H1 (cell line): Measurements from ENCODE around the gene CCDC81. TPM values are rescaled to one million over a fixed set of nuclear protein-coding genes. Genes with fewer than 3 reads are reported as not detected.

Experiments used
- CTCF ChIA-PET: fragments of 300-600 bp; sonication (Branson Sonifier 250); formaldehyde crosslinking; loops from one replicate; lab custom pipeline; 2021; ENCODE audit not compliant: partially characterized antibody; lab: Charles Lee
- POLR2A ChIA-PET: fragments of 300-600 bp; sonication (Branson Sonifier 250); formaldehyde crosslinking; loops from one replicate; lab custom pipeline; 2021; ENCODE audit warnings: inconsistent platforms; ENCODE audit not compliant: partially characterized antibody; lab: Charles Lee
- DNase-seq, 2 experiments: peaks; one replicate each; pipeline versions ENCODE4 v3.0.0 to v3.0.0-alpha.2; 2010 to 2022; ENCODE audit warnings: low spot score in 2 of 2, low read depth in 1 of 2, mixed read lengths in 1 of 2
- FAIRE-seq: peaks from 2 replicates; lab custom pipeline; 2011; peaks lifted over from hg19 to GRCh38; lab: Jason Lieb, UNC
- H2AFZ ChIP-seq: 2 replicates; pipeline ENCODE4 v1.8.1; 2012; ENCODE audit warnings: low read length, inconsistent platforms
- H2AK5ac ChIP-seq: 2 replicates; pipeline ENCODE4 v1.6.1; 2013; ENCODE audit warnings: low read depth, low read length
- H2BK120ac ChIP-seq: replicated peaks from 2 replicates; pipeline ENCODE3; 2013; ENCODE audit warnings: low read depth, low read length, inconsistent platforms
- H2BK12ac ChIP-seq: 2 replicates; pipeline ENCODE4 v1.6.1; 2013; ENCODE audit warnings: low read depth, low read length
- H2BK15ac ChIP-seq: 2 replicates; pipeline ENCODE4 v1.6.1; 2013; ENCODE audit warnings: low read length
- H2BK20ac ChIP-seq: 2 replicates; pipeline ENCODE4 v1.6.1; 2013; ENCODE audit warnings: low read length
- H2BK5ac ChIP-seq: 2 replicates; pipeline ENCODE4 v1.6.1; 2013; ENCODE audit warnings: low read depth, low read length
- H3K14ac ChIP-seq: 2 replicates; pipeline ENCODE4 v1.6.1; 2013; ENCODE audit warnings: inconsistent platforms; ENCODE audit not compliant: insufficient read length
- H3K18ac ChIP-seq: 2 replicates; pipeline ENCODE4 v1.6.1; 2013; ENCODE audit warnings: low read length; ENCODE audit errors: extremely low read depth
- H3K23ac ChIP-seq: 2 replicates; pipeline ENCODE4 v1.6.1; 2013; ENCODE audit warnings: inconsistent platforms; ENCODE audit not compliant: insufficient read length
- H3K23me2 ChIP-seq: 2 replicates; pipeline ENCODE4 v1.6.1; 2013; ENCODE audit warnings: low read depth, low read length
- H3K27ac ChIP-seq: 2 replicates; pipeline ENCODE4 v1.6.1; 2011; ENCODE audit warnings: low read depth, low read length, inconsistent platforms
- H3K27me3 ChIP-seq, 4 experiments: replicated peaks in 1 of 4; 1 replicate in 1 of 4; 2 replicates in 3 of 4; pipeline versions ENCODE4 v1.6.1 to v1.8.1; 2011 to 2013; ENCODE audit warnings: low read length in 3 of 4, mild to moderate bottlenecking in 3 of 4, inconsistent platforms in 2 of 4, mixed read lengths in 2 of 4, moderate library complexity in 1 of 4; ENCODE audit not compliant: control insufficient read depth in 3 of 4, insufficient read depth in 3 of 4; ENCODE audit errors: extremely low read depth in 1 of 4
- H3K36me3 ChIP-seq, 4 experiments: 2 replicates each; pipeline versions ENCODE4 v1.6.1 to v1.8.1; 2011 to 2013; ENCODE audit warnings: mild to moderate bottlenecking in 4 of 4, low read length in 3 of 4, moderate library complexity in 2 of 4, control low read depth in 1 of 4, inconsistent platforms in 1 of 4; ENCODE audit not compliant: insufficient read depth in 4 of 4, control insufficient read depth in 2 of 4
- H3K4ac ChIP-seq: replicated peaks from 2 replicates; pipeline ENCODE3; 2013; ENCODE audit warnings: low read length, low read depth, mixed read lengths, inconsistent platforms; ENCODE audit not compliant: insufficient read length
- H3K4me1 ChIP-seq, 4 experiments: replicated peaks in 1 of 4; 1 replicate in 1 of 4; 2 replicates in 3 of 4; pipeline versions ENCODE4 v1.6.1 to v1.8.1; 2011 to 2013; ENCODE audit warnings: low read length in 3 of 4, inconsistent platforms in 2 of 4, mixed read lengths in 1 of 4; ENCODE audit not compliant: insufficient read depth in 4 of 4, control insufficient read depth in 3 of 4
- H3K4me2 ChIP-seq, 2 experiments: 2 replicates each; pipeline versions ENCODE4 v1.6.1 to v1.8.1; 2011 to 2013; ENCODE audit warnings: low read depth in 2 of 2, low read length in 2 of 2, control low read depth in 1 of 2, inconsistent platforms in 1 of 2, mild to moderate bottlenecking in 1 of 2; ENCODE audit not compliant: insufficient read depth in 1 of 2
- H3K4me3 ChIP-seq, 4 experiments: fragments of 200-600, 300-600 bp in 1 of 4; sonication (generic), shearing (Covaris generic), sonication (Bioruptor Twin) in 1 of 4; 2 replicates each; pipeline versions ENCODE4 v1.5.1 to v1.8.1; 2011 to 2016; ENCODE audit warnings: low read length in 4 of 4, low read depth in 3 of 4, control low read depth in 2 of 4, inconsistent platforms in 2 of 4, mild to moderate bottlenecking in 2 of 4, mixed read lengths in 1 of 4, moderate library complexity in 1 of 4; ENCODE audit not compliant: insufficient read depth in 2 of 4; ENCODE audit errors: extremely low read depth in 1 of 4
- H3K56ac ChIP-seq: replicated peaks from 2 replicates; pipeline ENCODE3; 2013; ENCODE audit warnings: low read depth, mild to moderate bottlenecking, mixed read lengths, low read length, inconsistent platforms; ENCODE audit not compliant: insufficient read length
- H3K79me1 ChIP-seq: 2 replicates; pipeline ENCODE4 v1.6.1; 2013; ENCODE audit warnings: low read depth, low read length, control low read depth
- H3K79me2 ChIP-seq, 2 experiments: 2 replicates each; pipeline versions ENCODE4 v1.6.1 to v1.8.1; 2012 to 2013; ENCODE audit warnings: low read length in 2 of 2, mild to moderate bottlenecking in 2 of 2, inconsistent platforms in 1 of 2; ENCODE audit not compliant: insufficient read depth in 2 of 2, control insufficient read depth in 1 of 2
- H3K9ac ChIP-seq, 4 experiments: replicated peaks in 1 of 4; 1 replicate in 1 of 4; 2 replicates in 3 of 4; pipeline versions ENCODE4 v1.6.1 to v1.8.1; 2011 to 2013; ENCODE audit warnings: low read depth in 3 of 4, low read length in 3 of 4, control low read depth in 2 of 4, mild to moderate bottlenecking in 2 of 4, moderate library complexity in 2 of 4, inconsistent platforms in 1 of 4; ENCODE audit errors: extremely low read depth in 1 of 4
- H3K9me3 ChIP-seq, 2 experiments: 2 replicates each; pipeline versions ENCODE4 v1.6.1 to v1.8.1; 2012 to 2013; ENCODE audit warnings: mild to moderate bottlenecking in 2 of 2, moderate library complexity in 2 of 2, control low read depth in 1 of 2, inconsistent platforms in 1 of 2, low read depth in 1 of 2, low read length in 1 of 2, mixed read lengths in 1 of 2; ENCODE audit not compliant: insufficient read depth in 2 of 2
- H4K20me1 ChIP-seq, 2 experiments: replicated peaks in 1 of 2; 2 replicates each; pipeline versions ENCODE3 to v1.8.1; 2011 to 2013; ENCODE audit warnings: inconsistent platforms in 2 of 2, low read length in 2 of 2, mild to moderate bottlenecking in 1 of 2; ENCODE audit not compliant: insufficient read depth in 2 of 2, control insufficient read depth in 1 of 2
- H4K5ac ChIP-seq: 2 replicates; pipeline ENCODE4 v1.6.1; 2013; ENCODE audit warnings: low read length, low read depth, mixed read lengths, inconsistent platforms; ENCODE audit not compliant: insufficient read length
- H4K8ac ChIP-seq: 2 replicates; pipeline ENCODE4 v1.8.0; 2013; ENCODE audit warnings: mild to moderate bottlenecking, moderate library complexity, low read length, inconsistent platforms; ENCODE audit not compliant: insufficient read depth; ENCODE audit errors: extremely low read depth
- H4K91ac ChIP-seq: replicated peaks from 2 replicates; pipeline ENCODE3; 2013; ENCODE audit warnings: low read length, mixed read lengths, inconsistent platforms; ENCODE audit not compliant: insufficient read length
- BACH1 ChIP-seq: IDR thresholded peaks from 2 replicates; pipeline ENCODE4 v1.6.1; 2012; ENCODE audit warnings: low read length, improper control_type of control experiment
- CHD2 ChIP-seq: IDR thresholded peaks from 2 replicates; pipeline ENCODE4 v1.6.1; 2012; ENCODE audit warnings: low read length, improper control_type of control experiment
- FOSL1 ChIP-seq: IDR thresholded peaks from 2 replicates; pipeline ENCODE4 v1.6.1; 2011; ENCODE audit warnings: mild to moderate bottlenecking, low read depth, low read length, moderate library complexity; ENCODE audit not compliant: insufficient read depth
- POLR2AphosphoS5 ChIP-seq: IDR thresholded peaks from 2 replicates; pipeline ENCODE4 v1.6.1; 2011; ENCODE audit warnings: low read depth, low read length
- SP1 ChIP-seq: IDR thresholded peaks from 2 replicates; pipeline ENCODE4 v1.6.1; 2011; ENCODE audit warnings: low read depth, low read length
- SP2 ChIP-seq: IDR thresholded peaks from 2 replicates; pipeline ENCODE4 v1.6.1; 2012; ENCODE audit warnings: mild to moderate bottlenecking, low read length, inconsistent platforms
- SUZ12 ChIP-seq: fragments of 200-600 bp; sonication (generic); IDR thresholded peaks from 2 replicates; pipeline ENCODE4 v1.6.1; 2012; ENCODE audit warnings: mild to moderate bottlenecking, inconsistent platforms, low read length, moderate library complexity, mixed read lengths
- WGBS, 2 experiments: shearing (Covaris generic) in 1 of 2; methylation state at CpG; one replicate each; pipeline versions ENCODE4 v1.1.6 to v1.1.7; 2013 to 2015; ENCODE audit warnings: low lambda C conversion rate in 2 of 2, mixed read lengths in 2 of 2, inconsistent platforms in 1 of 2, low coverage in 1 of 2, missing lambda C conversion rate in 1 of 2; ENCODE audit not compliant: insufficient replicate concordance in 2 of 2, insufficient coverage in 1 of 2, insufficient read length in 1 of 2; ENCODE audit errors: extremely low coverage in 1 of 2, missing lambda C conversion rate in 1 of 2; 5-methylcytosine and 5-hydroxymethylcytosine counted together
- polyA plus RNA-seq, 7 experiments: library from polyadenylated mRNA; depleted of rRNA in 3 of 7; stranded (reverse) in 5 of 7; unstranded in 2 of 7; fragments of >200 nt in 5 of 7; fragments of 200-250 nt in 2 of 7; gene quantifications; 1 replicate in 5 of 7; 2 replicates in 1 of 7; 4 replicates in 1 of 7; pipeline versions ENCODE4 v1.2.1 to v1.2.3, GENCODE V29; 2011 to 2013; ENCODE audit warnings: missing spikeins in 2 of 7, mixed read lengths in 2 of 7
- total RNA-seq: library from RNA; stranded (reverse); fragmentation: NEBNext Ultra II Directional; extraction: Animal tissue kit (Norgen Biotek cat#: 25700); gene quantifications from 2 replicates; pipeline ENCODE4 v1.2.1, GENCODE V29; 2021

The CCDC81 gene
- total and polyA plus RNA-seq, 2 of the 8 experiments (the other 6 are each of a cell fraction or from before 2014, with no cell fraction given), result 0.30 to 0.58 TPM

- Histone ChIP-seq H4K20me1 (peaks cover 0 to 1% of the 10 kb centered on the region in 2 experiments), H3K4me1 (no peaks in the 10 kb centered on the region; a peak in 1 of 7 replicates), H3K27ac (no peak overlapping the region), H3K18ac (no peak overlapping the region), H3K4ac (no peak overlapping the region), H3K56ac (no peak overlapping the region), H2BK12ac (no peak overlapping the region), H2AFZ (no peak overlapping the region), H3K4me3 (no peak overlapping the region), H4K5ac (no peak overlapping the region), H2BK5ac (no peak overlapping the region), H3K79me2 (no peaks in the 10 kb centered on the region), H4K91ac (no peak overlapping the region), H2BK15ac (no peak overlapping the region), H3K79me1 (no peaks in the 10 kb centered on the region), H3K14ac (no peak overlapping the region), H3K9me3 (no peaks in the 10 kb centered on the region), H2AK5ac (no peak overlapping the region), H3K4me2 (no peak overlapping the region), H2BK120ac (no peak overlapping the region), H3K36me3 (no peaks in the 10 kb centered on the region), H3K27me3 (no peaks in the 10 kb centered on the region), H3K9ac (no peak overlapping the region), H3K23me2 (peaks cover 3% of the 10 kb centered on the region; the same call in 1 of the 2 replicates), H3K23ac (no peak overlapping the region), H4K8ac (no peak overlapping the region), H2BK20ac (no peak overlapping the region)
- DNase-seq (no peak), FAIRE-seq (no peak)
- TF ChIP-seq POLR2AphosphoS5, result no peak
- TF ChIP-seq CHD2, result no peak
- no peak for TF ChIP-seq SP2
- no peak for TF ChIP-seq SUZ12
- no peak for TF ChIP-seq SP1
- no peak for TF ChIP-seq BACH1
- TF ChIP-seq FOSL1, result no peak
- WGBS, 2 experiments, result 87% methylated on average over 5 of the region's 5 CpGs; no CpG with 5 or more reads in 1 of the 2 experiments
- ChIA-PET CTCF (interaction anchor here (1.0 to 1.8 kb wide), 2 partner anchors 10 to 17 kb away, joined by 3 to 4 read pairs; no protein-coding TSS in a partner anchor), POLR2A (no interaction called here)
Measured at GRCh38 chr11:86463955-86464354, 89.3 kb downstream of the CCDC81 start.
